NCI-H2107 (cell line): Measurements from ENCODE around the gene ATP11A.
A peak's percentile ranks its signal among the peaks of the same experiment; 100 is the strongest.

Experiments
- DNase-seq: peaks from one replicate; lab custom pipeline; 2025; lab: John Stamatoyannopoulos, UW

ATP11A gene

GRCh38 chr13:112725346-112726015 lies 35.6 kb downstream of the ATP11A start:
- peak; percentile 28 for DNase-seq

- no peak for DNase-seq
These were observed 36.4 kb downstream of the ATP11A start for GRCh38 chr13:112726016-112726767.

- peak; percentile 74 for DNase-seq
These were observed 37.7 kb downstream of the ATP11A start for GRCh38 chr13:112727581-112727980.

- DNase-seq, result no peak
These were observed 38.7 kb downstream of the ATP11A start for GRCh38 chr13:112728375-112729126.

GRCh38 chr13:112729408-112729807 lies 39.6 kb downstream of the ATP11A start:
- no peak for DNase-seq

- no peak for DNase-seq
These were observed 40.4 kb downstream of the ATP11A start for GRCh38 chr13:112730157-112730671.

GRCh38 chr13:112731667-112732616 lies 42.1 kb downstream of the ATP11A start:
- no peak for DNase-seq

- DNase-seq, result no peak
These were observed 42.8 kb downstream of the ATP11A start for GRCh38 chr13:112732679-112733078.

- DNase-seq, result no peak
These were observed 43.3 kb downstream of the ATP11A start for GRCh38 chr13:112733112-112733511.

GRCh38 chr13:112733661-112734379 lies 44.0 kb downstream of the ATP11A start:
- no peak for DNase-seq

GRCh38 chr13:112734696-112735547 lies 45.1 kb downstream of the ATP11A start:
- no peak for DNase-seq

GRCh38 chr13:112735791-112736190 lies 46.0 kb downstream of the ATP11A start:
- DNase-seq, result no peak

- DNase-seq, result no peak
These were observed 47.5 kb downstream of the ATP11A start for GRCh38 chr13:112737294-112737693.

GRCh38 chr13:112738606-112739005 lies 48.8 kb downstream of the ATP11A start:
- no peak for DNase-seq

- peak; percentile 61 for DNase-seq
These were observed 50.8 kb downstream of the ATP11A start for GRCh38 chr13:112740502-112741131.

GRCh38 chr13:112741185-112741755 lies 51.4 kb downstream of the ATP11A start:
- DNase-seq, result no peak

GRCh38 chr13:112741835-112742570 lies 52.2 kb downstream of the ATP11A start:
- no peak for DNase-seq

GRCh38 chr13:112742583-112742982 lies 52.7 kb downstream of the ATP11A start:
- DNase-seq, result no peak
